Amygdala (tissue), 56 donors: Measurements from ENCODE around the gene HSF4.

ENCODE experiments used
- DNase-seq, 56 donors: peaks; one replicate each; lab custom pipeline; 2025; lab: John Stamatoyannopoulos, UW

The HSF4 gene

GRCh38 chr16:67197704-67198103 is 33.2 kb downstream of the HSF4 start:
- no peak for DNase-seq

DNA sequence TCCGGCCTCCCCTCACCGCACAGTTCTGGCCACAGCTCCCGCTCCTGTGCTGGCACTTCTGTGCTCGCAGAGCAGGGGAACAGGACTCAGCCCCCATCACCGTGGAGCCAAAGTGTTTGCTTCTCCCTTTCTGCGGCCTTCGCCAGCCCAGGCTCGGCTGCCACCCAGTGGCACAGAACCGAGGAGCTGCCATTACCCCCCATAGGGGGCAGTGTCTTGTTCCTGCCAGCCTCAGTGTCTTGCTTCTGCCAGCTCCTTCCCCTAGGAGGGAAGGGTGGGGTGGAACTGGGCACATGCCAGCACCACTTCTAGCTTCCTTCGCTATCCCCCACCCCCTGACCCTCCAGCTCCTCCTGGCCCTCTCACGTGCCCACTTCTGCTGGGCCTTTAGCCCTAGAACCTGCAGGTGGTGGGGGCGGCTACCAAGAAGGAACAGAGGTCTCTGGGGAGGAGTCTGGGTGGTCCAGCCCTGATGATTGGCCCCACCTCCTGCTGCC is 33.7 kb downstream of the HSF4 start:
- DNase-seq = peak in 36 of 56 donors; percentile 8 to 70 (median 43)

- DNase-seq = peak in 1 of 56 donors; percentile 52
Observed at GRCh38 chr16:67199011-67199807, 34.7 kb downstream of the HSF4 start, which contains the start of gene ELMO3. TSS of gene ELMO3 (plus strand) at chr16:67199131. CDS start at chr16:67199327, 196 bp downstream.

GRCh38 chr16:67199808-67200198 is 35.3 kb downstream of the HSF4 start:
- no peak for DNase-seq

GRCh38 chr16:67200491-67200890 is 35.9 kb downstream of the HSF4 start:
- no peak for DNase-seq

DNA sequence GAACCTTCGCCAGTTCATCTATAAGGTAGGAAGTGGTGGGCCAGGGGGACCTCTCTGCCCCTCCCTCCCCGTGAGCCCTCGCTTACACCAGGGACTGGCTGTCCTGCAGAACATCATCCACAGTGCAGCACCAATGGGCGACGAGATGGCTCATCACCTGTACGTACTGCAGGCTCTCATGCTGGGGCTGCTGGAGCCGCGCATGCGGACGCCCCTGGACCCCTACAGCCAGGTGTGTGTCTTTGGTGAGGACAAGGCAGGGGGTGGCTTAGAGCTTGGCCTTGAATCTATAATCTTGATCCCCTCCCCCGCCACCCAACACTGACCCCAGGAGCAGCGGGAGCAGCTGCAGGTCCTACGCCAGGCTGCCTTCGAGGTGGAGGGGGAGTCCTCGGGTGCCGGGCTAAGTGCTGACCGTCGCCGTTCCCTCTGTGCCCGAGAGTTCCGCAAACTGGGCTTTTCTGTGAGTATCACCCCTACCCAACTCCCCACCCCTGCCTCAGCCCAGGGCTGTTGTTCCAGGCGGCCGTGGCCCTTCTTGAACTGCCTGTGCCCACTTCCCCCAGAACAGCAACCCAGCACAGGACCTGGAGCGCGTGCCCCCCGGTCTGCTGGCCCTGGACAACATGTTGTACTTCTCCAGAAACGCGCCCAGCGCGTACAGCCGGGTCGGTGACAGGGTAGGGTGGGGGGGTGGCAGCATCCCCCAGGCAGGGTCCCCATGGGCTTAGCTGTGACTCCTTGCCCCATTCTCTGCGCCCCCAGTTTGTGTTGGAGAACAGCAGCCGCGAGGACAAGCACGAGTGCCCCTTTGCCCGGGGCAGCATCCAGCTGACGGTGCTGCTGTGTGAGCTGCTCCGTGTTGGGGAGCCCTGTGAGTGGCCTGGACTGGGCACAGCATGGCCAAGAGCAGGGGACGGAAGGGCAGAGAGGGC is 37.1 kb downstream of the HSF4 start:
- no peak for DNase-seq

- no peak for DNase-seq
Observed at GRCh38 chr16:67202426-67202825, 37.9 kb downstream of the HSF4 start.

- no peak for DNase-seq
Observed at GRCh38 chr16:67202956-67203493, 38.5 kb downstream of the HSF4 start.

GRCh38 chr16:67204076-67204475 is 39.5 kb downstream of the HSF4 start:
- DNase-seq = no peak

DNA sequence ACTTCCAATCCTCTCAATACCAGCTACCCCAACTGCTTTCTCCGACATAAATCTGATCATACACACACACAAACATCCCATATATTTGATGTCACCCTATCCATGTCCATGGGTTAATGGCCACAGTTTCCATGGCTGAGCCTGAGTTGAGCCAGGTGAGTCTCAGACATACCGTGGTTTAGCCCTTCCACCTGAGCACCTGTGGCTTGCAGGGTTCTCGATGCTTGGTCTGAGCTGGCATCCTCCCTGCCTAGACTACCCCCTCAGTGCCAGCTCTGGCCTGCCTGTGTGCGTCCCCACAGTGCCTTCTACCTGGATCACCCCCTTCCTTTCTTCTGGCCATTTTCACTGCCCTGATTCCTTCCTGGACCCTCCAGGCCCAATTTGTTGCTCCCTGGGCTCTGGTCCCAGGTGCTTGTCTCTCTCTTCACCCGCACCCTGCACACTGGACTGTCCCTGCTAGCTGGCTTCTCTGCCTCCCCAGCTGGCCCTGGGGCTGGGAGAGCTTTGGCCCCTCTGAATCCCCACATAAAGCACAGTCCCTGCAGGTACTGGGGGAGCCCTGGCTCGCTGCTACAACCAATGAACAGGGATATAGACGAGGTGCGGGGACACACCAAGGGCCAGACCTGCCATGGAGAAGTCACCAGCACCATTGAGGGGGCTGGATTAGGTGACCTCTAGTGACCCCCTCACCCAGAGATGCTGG is 41.7 kb downstream of the HSF4 start:
- no peak for DNase-seq

DNA sequence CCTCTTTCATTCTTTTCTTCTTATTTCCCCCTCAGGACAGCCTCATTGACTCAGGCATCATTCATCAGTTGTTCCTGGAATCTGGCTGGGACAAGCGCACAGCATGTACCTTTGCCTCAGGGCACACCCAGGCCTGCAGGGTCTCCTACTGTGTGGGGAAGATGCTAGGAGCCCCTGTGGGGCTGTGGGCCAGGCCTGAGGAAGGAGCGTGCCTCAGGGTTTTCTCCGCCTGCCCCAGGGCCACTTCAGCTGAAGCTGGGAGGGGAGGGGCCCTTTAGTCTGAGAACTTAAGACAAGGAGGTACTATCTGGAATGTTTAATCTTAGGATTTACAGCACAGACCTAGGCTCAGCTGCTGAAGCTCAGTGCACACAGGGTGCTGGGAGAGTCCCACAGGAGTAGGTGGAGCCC is 42.3 kb downstream of the HSF4 start:
- no peak for DNase-seq

DNA sequence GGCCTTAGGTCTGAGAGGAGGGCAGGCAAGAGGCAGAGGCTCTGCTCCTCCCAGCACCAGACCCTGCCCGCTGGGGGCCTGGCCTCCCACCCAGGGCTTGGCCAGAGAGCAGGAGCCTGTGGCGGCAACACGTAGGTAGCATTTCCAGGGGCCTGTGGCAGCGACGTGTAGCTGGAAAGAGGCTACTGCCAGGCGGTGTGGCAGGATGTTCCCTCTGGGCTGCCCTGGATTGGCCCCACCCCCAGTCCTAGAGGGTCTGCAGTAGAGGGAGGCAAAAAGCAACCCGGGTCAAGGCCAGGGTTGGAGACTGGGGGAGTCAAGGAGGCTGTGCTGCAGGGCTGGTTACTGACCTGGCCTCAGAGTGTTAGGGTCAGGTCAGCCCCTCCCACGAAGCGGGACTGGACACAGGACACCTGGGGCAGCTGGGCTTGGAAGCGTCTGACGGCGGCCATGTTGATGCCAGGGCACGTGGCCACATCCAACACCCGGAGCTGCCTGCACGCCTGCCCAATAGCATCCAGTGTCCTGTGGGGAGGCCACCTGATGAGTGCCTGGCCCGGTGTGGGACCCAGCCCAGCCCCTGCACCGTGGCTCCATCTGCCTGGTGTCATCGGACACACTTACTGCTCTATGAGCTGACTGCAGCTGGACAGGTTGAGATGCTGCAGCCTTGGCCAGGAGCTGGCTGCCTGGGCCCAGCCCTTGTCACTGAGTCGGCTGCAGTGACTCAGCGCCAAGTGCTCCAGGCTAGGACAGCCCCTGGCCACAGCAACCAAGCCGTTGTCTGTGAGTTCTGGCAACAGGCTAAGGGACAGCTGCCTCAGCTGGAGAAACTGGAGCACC is 42.9 kb downstream of the HSF4 start:
- DNase-seq = no peak

DNA sequence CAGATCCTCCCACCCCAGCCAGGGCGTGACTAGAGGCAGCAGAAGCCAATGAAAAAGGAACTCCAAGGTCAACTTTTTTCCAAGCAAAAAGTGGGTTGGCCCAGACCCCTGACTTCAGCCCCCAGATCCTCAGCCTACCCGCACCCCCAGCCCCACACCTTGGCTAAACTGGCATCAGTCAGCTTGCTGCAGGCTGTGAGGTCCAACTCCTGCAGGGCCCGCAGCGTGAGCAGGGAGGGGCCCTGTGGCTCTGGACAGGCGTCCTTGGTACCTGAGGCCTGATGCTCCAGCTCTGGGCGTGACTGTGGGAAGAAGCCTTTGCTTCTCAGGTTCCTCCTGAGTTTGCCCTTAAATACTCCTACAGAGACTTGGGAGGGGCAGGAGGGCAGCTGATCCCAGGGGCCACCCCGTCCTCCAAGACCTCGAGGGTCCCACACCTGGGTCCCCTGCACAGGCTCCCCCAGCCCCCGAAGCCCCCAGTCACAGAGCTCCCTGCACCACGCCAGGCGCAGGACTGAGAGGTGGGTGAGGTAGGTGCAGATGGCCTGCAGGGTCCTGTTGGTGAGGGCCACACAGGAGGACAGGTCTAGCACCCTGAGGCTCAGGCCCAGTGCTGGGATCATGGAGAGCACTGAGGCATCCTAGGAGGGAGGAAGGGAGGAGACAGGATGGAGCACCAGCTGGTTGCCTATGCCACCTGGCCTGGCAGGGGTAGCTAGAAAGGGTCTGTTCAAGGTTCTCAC is 43.8 kb downstream of the HSF4 start:
- DNase-seq = no peak

DNA sequence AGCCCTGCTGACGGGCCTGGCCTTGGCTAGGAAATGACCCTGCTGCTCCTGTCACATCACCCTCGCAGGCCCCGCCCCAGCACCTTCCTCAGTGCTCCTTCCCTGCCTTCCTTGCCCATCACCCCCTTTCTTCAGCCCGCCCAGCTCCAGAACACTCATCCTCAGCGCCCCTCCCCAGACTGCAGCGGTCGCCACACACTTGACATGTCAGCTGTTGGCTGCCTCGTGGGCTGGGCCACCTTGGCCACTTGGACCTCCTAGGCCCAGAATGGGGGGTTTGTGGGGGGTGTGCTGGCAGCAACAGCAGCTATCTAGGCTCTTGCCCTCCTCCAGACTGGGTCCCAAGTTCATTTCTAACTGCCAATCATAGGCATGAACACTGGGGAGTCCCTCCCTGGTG is 45.0 kb downstream of the HSF4 start:
- no peak for DNase-seq

DNA sequence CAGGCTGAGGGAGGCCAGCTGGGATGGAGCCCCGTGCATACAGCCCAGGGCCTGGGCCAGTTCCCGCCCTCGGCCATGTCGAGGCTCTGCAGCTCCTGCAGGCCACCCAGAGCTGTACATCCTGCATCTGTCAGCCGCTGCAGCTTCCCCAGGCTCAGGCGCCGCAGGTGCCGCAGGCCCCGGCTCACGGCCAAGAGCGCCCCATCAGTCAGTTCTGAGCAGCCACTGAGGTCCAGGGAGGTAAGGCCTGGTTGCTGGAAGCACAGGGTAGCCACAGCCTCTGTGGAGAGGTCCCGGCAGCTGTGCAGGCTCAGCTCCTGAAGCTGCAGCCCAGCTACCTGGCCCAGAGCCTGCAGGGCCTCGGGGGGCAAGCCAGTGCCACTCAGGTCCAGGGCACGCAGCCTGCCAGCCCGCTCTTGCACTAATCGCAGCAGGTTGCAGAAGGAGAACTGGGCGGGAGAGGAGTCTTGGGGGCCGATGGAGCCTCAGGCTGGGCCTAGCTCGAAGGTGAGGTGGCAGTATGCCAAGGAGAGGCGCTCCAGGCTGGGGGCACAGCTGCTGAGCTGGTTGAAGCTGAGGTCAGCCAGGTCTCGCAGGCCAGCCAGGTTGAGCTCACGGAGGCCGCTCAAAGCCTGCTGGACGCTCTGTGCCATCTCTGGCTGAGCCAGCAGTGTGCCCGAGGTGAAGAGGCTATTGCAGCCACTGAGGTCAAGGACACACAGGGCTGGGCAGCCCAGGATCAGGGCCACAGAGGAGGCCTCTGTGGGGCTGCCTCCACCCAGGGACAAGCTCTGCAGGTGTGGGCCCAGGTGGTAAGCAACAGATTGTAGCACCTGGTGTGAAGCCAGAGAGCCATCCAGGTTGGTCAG is 45.8 kb downstream of the HSF4 start:
- DNase-seq = no peak

DNA sequence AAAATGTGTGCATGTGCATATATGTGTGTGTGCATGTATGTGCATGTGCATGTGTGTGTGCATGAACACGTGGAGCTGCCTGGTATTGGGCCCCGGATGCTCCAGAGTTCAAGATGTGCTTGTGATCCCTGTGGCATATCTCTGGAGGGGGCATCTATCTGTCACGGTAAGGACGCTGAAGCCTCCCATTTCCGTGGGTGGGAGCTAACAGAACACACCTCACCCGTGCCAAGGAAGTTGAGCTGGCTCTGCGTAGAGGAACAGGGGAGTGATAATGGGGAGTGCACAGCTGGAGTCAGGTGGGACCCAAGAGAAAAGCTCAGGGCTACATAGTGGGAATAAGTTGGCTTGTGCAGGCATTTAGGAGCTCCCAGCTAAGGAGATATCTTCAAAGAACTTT is 47.1 kb downstream of the HSF4 start:
- no peak for DNase-seq

GRCh38 chr16:67212766-67213165 is 48.2 kb downstream of the HSF4 start:
- DNase-seq = no peak
